OCI-LY7 (cell line): ENCODE data around the gene FAM118B. TPM values are rescaled to one million over a fixed set of nuclear protein-coding genes. Genes with fewer than 3 reads are reported as not detected.

Experiments used
- BruUV-seq: library from RNA; stranded (reverse); fragments of 400-500 nt; replicated peaks from 2 replicates; lab custom pipeline; 2021; lab: Mats Ljungman, UMichigan
- CTCF ChIA-PET: fragments of 300-600 bp; sonication (Branson Sonifier 250); formaldehyde crosslinking; loops from one replicate; lab custom pipeline; 2022; ENCODE audit warnings: antibody characterized with exemption; ENCODE audit not compliant: unreplicated experiment; lab: Charles Lee
- POLR2A ChIA-PET: fragments of 300-600 bp; sonication (Branson Sonifier 250); formaldehyde crosslinking; loops from one replicate; lab custom pipeline; 2022; ENCODE audit warnings: antibody characterized with exemption; lab: Charles Lee
- DNase-seq: peaks from one replicate; pipeline ENCODE4 v3.0.0-alpha.2; 2015; ENCODE audit warnings: low spot score
- H2AFZ ChIP-seq: fragments of 200-600 bp; sonication (generic), shearing (Covaris generic); 2 replicates; pipeline ENCODE4 v1.6.1; 2014; ENCODE audit warnings: mild to moderate bottlenecking, antibody characterized with exemption, low read length, moderate library complexity
- H3K27ac ChIP-seq: fragments of 200-600 bp; sonication (generic); 2 replicates; pipeline ENCODE4 v1.5.1; 2014; ENCODE audit warnings: mixed run types, low read depth, mild to moderate bottlenecking, moderate library complexity, low read length, inconsistent platforms; ENCODE audit not compliant: poor library complexity, severe bottlenecking
- H3K36me3 ChIP-seq: fragments of 200-600 bp; sonication (generic); 2 replicates; pipeline ENCODE4 v1.6.1; 2014; ENCODE audit warnings: mild to moderate bottlenecking, antibody characterized with exemption, low read length, moderate library complexity, mixed read lengths; ENCODE audit not compliant: insufficient read depth
- H3K4me1 ChIP-seq: fragments of 200-600 bp; sonication (generic); 2 replicates; pipeline ENCODE4 v1.5.1; 2014; ENCODE audit warnings: mild to moderate bottlenecking, low read length; ENCODE audit not compliant: insufficient read depth, poor library complexity, severe bottlenecking
- H3K4me2 ChIP-seq: fragments of 200-600 bp; sonication (generic); 2 replicates; pipeline ENCODE4 v1.6.1; 2014; ENCODE audit warnings: mild to moderate bottlenecking, low read length
- H3K4me3 ChIP-seq: fragments of 200-600 bp; sonication (generic); 2 replicates; pipeline ENCODE4 v1.5.1; 2014; ENCODE audit warnings: mild to moderate bottlenecking, low read depth, low read length; ENCODE audit not compliant: poor library complexity, severe bottlenecking
- H3K79me2 ChIP-seq: fragments of 200-600 bp; sonication (generic); 2 replicates; pipeline ENCODE4 v1.6.1; 2016; ENCODE audit warnings: low read depth, mild to moderate bottlenecking, low read length, moderate library complexity, mixed read lengths; ENCODE audit not compliant: insufficient read depth
- H3K9me2 ChIP-seq: fragments of 200-600 bp; sonication (generic); 2 replicates; pipeline ENCODE4 v1.6.1; 2016; ENCODE audit warnings: mild to moderate bottlenecking, low read length, mixed read lengths; ENCODE audit not compliant: insufficient read depth
- H3K9me3 ChIP-seq: fragments of 200-600 bp; sonication (generic); 2 replicates; pipeline ENCODE4 v1.6.1; 2014; ENCODE audit warnings: mild to moderate bottlenecking, mixed run types, low read length, mixed read lengths
- H4K20me1 ChIP-seq: fragments of 200-600 bp; sonication (generic); 2 replicates; pipeline ENCODE4 v1.6.1; 2014; ENCODE audit warnings: mild to moderate bottlenecking, antibody characterized with exemption, low read length, moderate library complexity, mixed read lengths; ENCODE audit not compliant: insufficient read depth
- EZH2phosphoT487 ChIP-seq: fragments of 200-600 bp; sonication (generic); IDR thresholded peaks from 2 replicates; pipeline ENCODE4 v1.6.1; 2018; ENCODE audit warnings: low read depth, borderline replicate concordance, mild to moderate bottlenecking, mixed run types, antibody characterized with exemption, low read length, moderate library complexity, mixed read lengths
- intact Hi-C: fragments of 100-400 bp; cut with micrococcal nuclease; formaldehyde crosslinking; loops from one replicate; pipeline ENCODE4 v1.10.0; 2022; ENCODE audit not compliant: unreplicated experiment
- total RNA-seq, 2 experiments: library from RNA; depleted of rRNA in 1 of 2; stranded (reverse); fragments of >200 nt in 1 of 2; shearing (Covaris generic) in 1 of 2; gene quantifications; 2 replicates each; pipeline ENCODE4 v1.2.3, GENCODE V29; 2014 to 2022
- TF ChIP-seq, protein P1 (sequence below): fragments of 200-600 bp; sonication (generic); conservative IDR thresholded peaks from 2 replicates; pipeline ENCODE4 v1.5.1; 2014; ENCODE audit warnings: mild to moderate bottlenecking, antibody characterized with exemption, low read length, moderate library complexity, mixed read lengths

The FAM118B gene
- total RNA-seq, 2 experiments from 2014 or later: 9.9 to 14.8 TPM

DNA sequence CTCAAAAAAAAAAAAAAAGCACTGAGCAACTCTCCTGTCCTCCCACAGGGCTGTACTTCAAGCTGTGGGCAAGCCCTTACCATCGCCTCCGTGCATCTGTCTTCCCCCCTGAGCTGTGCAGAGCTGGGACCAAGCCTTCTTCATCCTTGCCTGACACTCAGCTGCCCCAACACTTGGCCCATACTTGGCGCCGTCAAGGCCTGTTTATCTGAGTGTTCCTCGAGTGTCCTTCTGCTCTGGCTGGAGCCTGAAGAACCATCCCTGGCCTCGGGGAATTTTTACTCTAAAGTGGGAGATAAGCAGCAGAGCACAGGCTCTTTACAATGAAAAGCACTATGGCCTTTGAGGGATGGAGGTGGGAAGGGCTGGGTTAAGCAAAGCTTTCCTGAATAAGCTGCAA lies 69.7 kb downstream of the FAM118B start:
- Histone ChIP-seq H3K27ac (no peak overlapping the region), H3K36me3 (peaks cover 20% of the 10 kb centered on the region; the same call in 1 of the 2 replicates), H4K20me1 (no peaks in the 10 kb centered on the region), H3K4me1 (peaks cover 34% of the 10 kb centered on the region), H3K9me2 (no peaks in the 10 kb centered on the region), H3K4me2 (no peak overlapping the region), H3K79me2 (no peaks in the 10 kb centered on the region), H3K4me3 (no peak overlapping the region), H3K9me3 (no peaks in the 10 kb centered on the region), H2AFZ (no peak overlapping the region)
- intact Hi-C loops: no loop called here
- no peak for DNase-seq
- ChIA-PET POLR2A (interaction anchor here (0.5 to 1.7 kb wide), 6 partner anchors 8 to 285 kb away, joined by 3 to 7 read pairs (median 5); partner anchors contain the start of genes FOXRED1 and SRPRA), CTCF (interaction anchor here (0.5 kb wide), 1 partner anchor 74 kb away, joined by 6 read pairs; the partner anchor contains the start of gene ST3GAL4)
- no TSS peak for BruUV-seq
- TF ChIP-seq, protein P1, sequence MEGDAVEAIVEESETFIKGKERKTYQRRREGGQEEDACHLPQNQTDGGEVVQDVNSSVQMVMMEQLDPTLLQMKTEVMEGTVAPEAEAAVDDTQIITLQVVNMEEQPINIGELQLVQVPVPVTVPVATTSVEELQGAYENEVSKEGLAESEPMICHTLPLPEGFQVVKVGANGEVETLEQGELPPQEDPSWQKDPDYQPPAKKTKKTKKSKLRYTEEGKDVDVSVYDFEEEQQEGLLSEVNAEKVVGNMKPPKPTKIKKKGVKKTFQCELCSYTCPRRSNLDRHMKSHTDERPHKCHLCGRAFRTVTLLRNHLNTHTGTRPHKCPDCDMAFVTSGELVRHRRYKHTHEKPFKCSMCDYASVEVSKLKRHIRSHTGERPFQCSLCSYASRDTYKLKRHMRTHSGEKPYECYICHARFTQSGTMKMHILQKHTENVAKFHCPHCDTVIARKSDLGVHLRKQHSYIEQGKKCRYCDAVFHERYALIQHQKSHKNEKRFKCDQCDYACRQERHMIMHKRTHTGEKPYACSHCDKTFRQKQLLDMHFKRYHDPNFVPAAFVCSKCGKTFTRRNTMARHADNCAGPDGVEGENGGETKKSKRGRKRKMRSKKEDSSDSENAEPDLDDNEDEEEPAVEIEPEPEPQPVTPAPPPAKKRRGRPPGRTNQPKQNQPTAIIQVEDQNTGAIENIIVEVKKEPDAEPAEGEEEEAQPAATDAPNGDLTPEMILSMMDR: no peak
- no peak for TF ChIP-seq EZH2phosphoT487

DNA sequence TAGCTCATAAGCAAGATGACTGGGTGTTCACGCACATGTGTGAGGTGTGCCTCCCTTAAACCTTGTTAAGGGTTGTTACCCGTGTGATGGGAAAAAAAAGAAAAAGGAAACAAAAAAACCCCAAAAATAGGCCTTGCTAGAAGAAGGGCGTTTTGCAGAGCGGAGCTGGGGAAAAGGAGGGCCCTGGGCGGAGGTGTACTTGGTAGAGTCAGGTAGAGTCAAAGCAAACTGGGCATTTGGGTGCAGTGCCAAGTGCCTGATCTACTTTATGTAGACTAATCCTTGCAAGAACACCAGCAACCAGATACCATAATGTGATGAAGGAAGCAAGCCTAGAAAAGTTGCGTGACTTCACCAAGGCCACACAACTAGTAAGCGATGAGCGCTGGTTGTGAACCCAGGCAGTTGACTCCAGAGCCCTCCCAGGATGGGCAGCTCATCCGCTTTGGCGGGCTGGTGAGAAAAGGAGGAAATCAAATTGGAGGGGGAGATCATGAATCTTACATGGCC lies 70.1 kb downstream of the FAM118B start:
- ChIA-PET POLR2A (interaction anchor here (0.5 to 1.7 kb wide), 5 partner anchors 9 to 285 kb away, joined by 3 to 7 read pairs (median 5); partner anchors contain the start of genes FOXRED1 and SRPRA), CTCF (no interaction called here)
- Histone ChIP-seq H2AFZ (no peak overlapping the region; the same call in 1 of the 2 replicates), H3K27ac (no peak overlapping the region), H4K20me1 (no peaks in the 10 kb centered on the region), H3K4me3 (no peak overlapping the region), H3K36me3 (peaks cover 18% of the 10 kb centered on the region; the same call in 1 of the 2 replicates), H3K4me2 (no peak overlapping the region), H3K9me2 (no peaks in the 10 kb centered on the region), H3K4me1 (peaks cover 34% of the 10 kb centered on the region), H3K79me2 (no peaks in the 10 kb centered on the region), H3K9me3 (no peaks in the 10 kb centered on the region)
- no TSS peak for BruUV-seq
- TF ChIP-seq, protein P1: no peak
- no peak for TF ChIP-seq EZH2phosphoT487
- intact Hi-C loops: no loop called here
- DNase-seq: no peak

DNA sequence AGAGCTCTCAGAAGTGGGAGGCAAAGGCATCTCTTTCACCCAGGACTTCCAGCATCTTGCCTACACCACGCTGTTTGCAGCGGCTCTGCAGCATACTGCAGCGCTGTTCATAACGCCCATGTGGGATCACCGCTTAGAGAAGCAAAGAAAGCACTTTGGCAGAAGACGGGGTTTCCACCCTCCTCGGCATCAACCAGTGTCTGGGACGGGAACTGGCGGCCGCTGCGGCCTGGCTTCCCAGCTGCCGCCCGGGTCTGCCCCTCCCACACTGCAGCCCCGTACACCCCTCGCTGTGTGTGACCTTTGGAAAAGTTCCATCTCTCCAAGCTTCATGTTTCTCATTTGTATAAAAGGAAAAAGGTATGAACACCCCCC lies 70.8 kb downstream of the FAM118B start:
- peaks cover 34% of the 10 kb centered on the region for H3K4me1 ChIP-seq
- H3K36me3 ChIP-seq: peaks cover 13% of the 10 kb centered on the region; the same call in 1 of the 2 replicates
- H3K27ac ChIP-seq: no peak overlapping the region
- BruUV-seq: no TSS peak
- H4K20me1 ChIP-seq: no peaks in the 10 kb centered on the region
- H3K9me3 ChIP-seq: no peaks in the 10 kb centered on the region
- DNase-seq: peak; percentile 35
- intact Hi-C loops: no loop called here
- CTCF ChIA-PET: no interaction called here
- TF ChIP-seq EZH2phosphoT487: no peak
- TF ChIP-seq, protein P1: no peak
- peak overlapping the region; percentile 72 for H3K4me3 ChIP-seq
- no peaks in the 10 kb centered on the region for H3K9me2 ChIP-seq
- POLR2A ChIA-PET: interaction anchor here (1.7 kb wide), 1 partner anchor 13 kb away, joined by 7 read pairs; the partner anchor contains the start of genes FOXRED1 and SRPRA
- H2AFZ ChIP-seq: peak overlapping the region; percentile 90
- peak overlapping the region; percentile 91 for H3K4me2 ChIP-seq
- no peaks in the 10 kb centered on the region for H3K79me2 ChIP-seq
